Daoy (cell line): ENCODE results near the gene CEP120. TPM values are rescaled to one million over a fixed set of nuclear protein-coding genes. Genes with fewer than 3 reads are reported as not detected.
"Not testable (repeated sequence)": the region's sequence is repeated elsewhere in the genome, so short reads cannot be mapped to it uniquely, and the experiment has no call there.

Experiments used
- DNase-seq: peaks from one replicate; pipeline ENCODE4 v3.0.0-alpha.2; 2015; ENCODE audit warnings: low read depth
- total RNA-seq: library from RNA; depleted of rRNA; stranded (reverse); fragments of >200 nt; shearing (Covaris generic); gene quantifications from 2 replicates; pipeline ENCODE4 v1.2.3, GENCODE V29; 2014

CEP120 gene
- total RNA-seq, 1 experiment from 2014 or later: 15.2 TPM

GRCh38 chr5:123438902-123439301 lies 15.7 kb upstream of the CEP120 start:
- DNase-seq: peak; percentile 20

- DNase-seq: no peak
Measured at GRCh38 chr5:123438244-123438643, 15.0 kb upstream of the CEP120 start.

- DNase-seq: no peak
Measured at GRCh38 chr5:123436201-123436600, 13.0 kb upstream of the CEP120 start.

GRCh38 chr5:123434796-123435195 lies 11.6 kb upstream of the CEP120 start:
- DNase-seq: no peak

- DNase-seq: no peak
Measured at GRCh38 chr5:123433596-123433995, 10.4 kb upstream of the CEP120 start.

GRCh38 chr5:123430441-123430840 lies 7.2 kb upstream of the CEP120 start:
- not testable (repeated sequence) for DNase-seq

GRCh38 chr5:123429993-123430392 lies 6.8 kb upstream of the CEP120 start:
- DNase-seq: peak; percentile 49

GRCh38 chr5:123429221-123429954 lies 6.2 kb upstream of the CEP120 start:
- DNase-seq: no peak

- no peak for DNase-seq
Measured at GRCh38 chr5:123428521-123429220, 5.5 kb upstream of the CEP120 start.

GRCh38 chr5:123427281-123427680 lies 4.1 kb upstream of the CEP120 start:
- no peak for DNase-seq

- no peak for DNase-seq
Measured at GRCh38 chr5:123425431-123425830, 2.2 kb upstream of the CEP120 start.

- peak; percentile 40 for DNase-seq
Measured at GRCh38 chr5:123422433-123423277, 548 bp downstream of the CEP120 start.

- DNase-seq: no peak
Measured at GRCh38 chr5:123421773-123422172, 1.4 kb downstream of the CEP120 start.

GRCh38 chr5:123414974-123415373 lies 8.2 kb downstream of the CEP120 start:
- no peak for DNase-seq

- DNase-seq: no peak
Measured at GRCh38 chr5:123412206-123412605, 11.0 kb downstream of the CEP120 start.

GRCh38 chr5:123401999-123402398 lies 21.2 kb downstream of the CEP120 start:
- not testable (repeated sequence) for DNase-seq

GRCh38 chr5:123401320-123401719 lies 21.9 kb downstream of the CEP120 start:
- no peak for DNase-seq

- not testable (repeated sequence) for DNase-seq
Measured at GRCh38 chr5:123400870-123401291, 22.3 kb downstream of the CEP120 start.

GRCh38 chr5:123398058-123398733 lies 25.0 kb downstream of the CEP120 start:
- no peak for DNase-seq

- no peak for DNase-seq
Measured at GRCh38 chr5:123397538-123397937, 25.7 kb downstream of the CEP120 start.

- no peak for DNase-seq
Measured at GRCh38 chr5:123391009-123391408, 32.2 kb downstream of the CEP120 start.

GRCh38 chr5:123389794-123390193 lies 33.4 kb downstream of the CEP120 start:
- DNase-seq: no peak
